Common myeloid progenitor, CD34-positive (primary cell): ENCODE results near the gene CPT1A.

Experiments used
- CTCF ChIA-PET: fragments of 350-600 bp; sonication (Branson Sonifier 250); formaldehyde crosslinking; loops from one replicate; lab custom pipeline; 2021; ENCODE audit warnings: antibody characterized with exemption; lab: Charles Lee
- POLR2A ChIA-PET: fragments of 350-600 bp; sonication (Branson Sonifier 250); formaldehyde crosslinking; loops from one replicate; lab custom pipeline; 2021; ENCODE audit warnings: antibody characterized with exemption; lab: Charles Lee
- DNase-seq, 3 donors: peaks; one replicate each; pipeline versions ENCODE4 v3.0.0 to v3.0.0-alpha.2; 2013
- H3K27ac ChIP-seq, 2 experiments: 1 replicate in 1 of 2; 2 replicates in 1 of 2; pipeline ENCODE4 v1.7.0; 2013; ENCODE audit warnings: inconsistent platforms in 2 of 2, low read length in 2 of 2, mild to moderate bottlenecking in 2 of 2, low read depth in 1 of 2, moderate library complexity in 1 of 2; ENCODE audit not compliant: severe bottlenecking in 2 of 2, insufficient read depth in 1 of 2, poor library complexity in 1 of 2
- H3K27me3 ChIP-seq, 5 experiments: replicated peaks in 2 of 5; 1 replicate in 3 of 5; 2 replicates in 2 of 5; pipeline versions ENCODE4 v1.6.1 to v1.7.0; 2013; ENCODE audit warnings: low read length in 4 of 5, mild to moderate bottlenecking in 2 of 5, moderate library complexity in 2 of 5, inconsistent platforms in 1 of 5; ENCODE audit not compliant: insufficient read depth in 5 of 5, control insufficient read depth in 4 of 5
- H3K36me3 ChIP-seq, 4 experiments: 1 replicate in 2 of 4; 2 replicates in 2 of 4; pipeline versions ENCODE4 v1.6.1 to v1.7.0; 2013; ENCODE audit warnings: low read length in 3 of 4, control low read depth in 1 of 4, mild to moderate bottlenecking in 1 of 4; ENCODE audit not compliant: control insufficient read depth in 4 of 4, insufficient read depth in 4 of 4
- H3K4me1 ChIP-seq, 4 experiments: 1 replicate in 3 of 4; 2 replicates in 1 of 4; pipeline versions ENCODE4 v1.6.1 to v1.7.1; 2013; ENCODE audit warnings: low read length in 3 of 4, mild to moderate bottlenecking in 3 of 4, control low read depth in 1 of 4, inconsistent platforms in 1 of 4, moderate library complexity in 1 of 4; ENCODE audit not compliant: control insufficient read depth in 4 of 4, insufficient read depth in 4 of 4; ENCODE audit errors: control extremely low read depth in 1 of 4
- H3K4me3 ChIP-seq, 7 experiments: 1 replicate in 4 of 7; 2 replicates in 3 of 7; pipeline versions ENCODE4 v1.5.1 to v1.7.0; 2013; ENCODE audit warnings: mild to moderate bottlenecking in 7 of 7, low read length in 6 of 7, moderate library complexity in 6 of 7, inconsistent platforms in 2 of 7, low read depth in 2 of 7, control low read depth in 1 of 7; ENCODE audit not compliant: insufficient read depth in 4 of 7, control insufficient read depth in 1 of 7; ENCODE audit errors: extremely low read depth in 1 of 7
- H3K9me3 ChIP-seq, 5 experiments: 1 replicate in 4 of 5; 2 replicates in 1 of 5; pipeline versions ENCODE4 v1.6.1 to v1.7.1; 2013; ENCODE audit warnings: low read length in 4 of 5, mild to moderate bottlenecking in 2 of 5, inconsistent platforms in 1 of 5, low read depth in 1 of 5, moderate library complexity in 1 of 5; ENCODE audit not compliant: control insufficient read depth in 4 of 5, insufficient read depth in 2 of 5; ENCODE audit errors: control extremely low read depth in 1 of 5
- WGBS: methylation state at CpG from one replicate; pipeline ENCODE4 v1.1.5; 2013; ENCODE audit not compliant: insufficient coverage; 5-methylcytosine and 5-hydroxymethylcytosine counted together

Gene CPT1A

GRCh38 chr11:68835328-68835727, 6.4 kb downstream of the CPT1A start:
- ChIA-PET POLR2A (no interaction called here), CTCF (interaction anchor here (1.4 to 1.6 kb wide), 2 partner anchors 8 to 10 kb away, joined by 8 to 9 read pairs; no protein-coding TSS in a partner anchor)
- no peaks in the 10 kb centered on the region for H3K27me3 ChIP-seq
- H3K36me3 ChIP-seq = peaks cover 0 to 45% (median 12%) of the 10 kb centered on the region in 4 experiments
- H3K27ac ChIP-seq = peak overlapping the region; percentile 9 to 57
- DNase-seq = no peak
- no peak overlapping the region for H3K4me3 ChIP-seq
- H3K9me3 ChIP-seq = no peaks in the 10 kb centered on the region
- WGBS = 94% methylated on average over 2 of the region's 5 CpGs
- H3K4me1 ChIP-seq = peaks cover 17 to 91% (median 78%) of the 10 kb centered on the region in 4 experiments

GRCh38 chr11:68832476-68833181, 9.1 kb downstream of the CPT1A start:
- peaks cover 6 to 94% (median 82%) of the 10 kb centered on the region in 4 experiments for H3K4me1 ChIP-seq
- no peak overlapping the region for H3K4me3 ChIP-seq
- POLR2A ChIA-PET = no interaction called here
- CTCF ChIA-PET = interaction anchor here (0.7 to 8.8 kb wide), 2 partner anchors 12 to 28 kb away, joined by 3 to 90 read pairs; partner anchors contain the start of gene CPT1A
- peaks cover 0 to 48% (median 14%) of the 10 kb centered on the region in 4 experiments for H3K36me3 ChIP-seq
- H3K27ac ChIP-seq = peak overlapping the region; percentile 7 to 17
- no peaks in the 10 kb centered on the region for H3K27me3 ChIP-seq
- no peak for DNase-seq
- no peaks in the 10 kb centered on the region for H3K9me3 ChIP-seq
- 84% methylated on average over 8 of the region's 8 CpGs for WGBS

- no peak overlapping the region for H3K4me3 ChIP-seq
- H3K27ac ChIP-seq = no peak overlapping the region
- no peaks in the 10 kb centered on the region for H3K9me3 ChIP-seq
- ChIA-PET CTCF (interaction anchor here (0.9 to 8.8 kb wide), 2 partner anchors 13 to 38 kb away, joined by 4 to 90 read pairs; partner anchors contain the start of gene CPT1A), POLR2A (interaction anchor here (1.1 to 4.8 kb wide), 2 partner anchors 8 to 12 kb away, joined by 5 to 35 read pairs; partner anchors contain the start of gene CPT1A)
- H3K4me1 ChIP-seq = peaks cover 3 to 94% (median 81%) of the 10 kb centered on the region in 4 experiments
- H3K27me3 ChIP-seq = no peaks in the 10 kb centered on the region
- H3K36me3 ChIP-seq = peaks cover 0 to 44% (median 10%) of the 10 kb centered on the region in 4 experiments
- WGBS = 80% methylated on average over 1 of the region's 5 CpGs
- DNase-seq = no peak
Observed at GRCh38 chr11:68831124-68831523, 10.6 kb downstream of the CPT1A start.

GRCh38 chr11:68829581-68829980, 12.1 kb downstream of the CPT1A start:
- ChIA-PET CTCF (interaction anchor here (5.0 to 8.8 kb wide), 2 partner anchors 8 to 15 kb away, joined by 34 to 90 read pairs; partner anchors contain the start of gene CPT1A), POLR2A (interaction anchor here (1.1 to 4.8 kb wide), 2 partner anchors 10 to 13 kb away, joined by 3 to 35 read pairs; partner anchors contain the start of gene CPT1A)
- peak in 2 of 3 donors; percentile 44 to 54 for DNase-seq
- Histone ChIP-seq H3K4me3 (peak overlapping the region in 5 of 7 experiments; percentile 8 to 71 (median 43)), H3K36me3 (peaks cover 0 to 36% (median 10%) of the 10 kb centered on the region in 4 experiments), H3K9me3 (no peaks in the 10 kb centered on the region), H3K4me1 (peaks cover 3 to 93% (median 84%) of the 10 kb centered on the region in 4 experiments), H3K27ac (peak overlapping the region; percentile 88 to 93), H3K27me3 (no peaks in the 10 kb centered on the region)
- WGBS = 42% methylated on average over 11 of the region's 15 CpGs

GRCh38 chr11:68828957-68829356, 12.8 kb downstream of the CPT1A start:
- Histone ChIP-seq H3K4me1 (peaks cover 8 to 94% (median 88%) of the 10 kb centered on the region in 4 experiments), H3K27ac (peak overlapping the region; percentile 88 to 93), H3K9me3 (no peaks in the 10 kb centered on the region), H3K4me3 (peak overlapping the region in 5 of 7 experiments; percentile 8 to 71 (median 48)), H3K27me3 (no peaks in the 10 kb centered on the region), H3K36me3 (peaks cover 0 to 36% (median 9%) of the 10 kb centered on the region in 4 experiments)
- 6% methylated on average over 8 of the region's 12 CpGs for WGBS
- DNase-seq = no peak
- POLR2A ChIA-PET = interaction anchor here (0.6 to 4.8 kb wide), 4 partner anchors 8 to 118 kb away, joined by 3 to 35 read pairs (median 4); partner anchors contain the start of gene CPT1A
- CTCF ChIA-PET = interaction anchor here (1.4 to 8.8 kb wide), 3 partner anchors 9 to 121 kb away, joined by 3 to 90 read pairs (median 34); partner anchors contain the start of gene CPT1A

- peaks cover 0 to 31% (median 9%) of the 10 kb centered on the region in 4 experiments for H3K36me3 ChIP-seq
- H3K4me3 ChIP-seq = peak overlapping the region in 5 of 7 experiments; percentile 8 to 71 (median 48)
- CTCF ChIA-PET = interaction anchor here (1.4 to 8.8 kb wide), 5 partner anchors 10 to 122 kb away, joined by 3 to 90 read pairs (median 7); partner anchors contain the start of gene CPT1A
- WGBS = 11% methylated on average over 17 of the region's 20 CpGs
- no peaks in the 10 kb centered on the region for H3K27me3 ChIP-seq
- H3K27ac ChIP-seq = peak overlapping the region; percentile 88 to 93
- POLR2A ChIA-PET = interaction anchor here (0.6 to 4.8 kb wide), 4 partner anchors 9 to 118 kb away, joined by 3 to 35 read pairs (median 4); partner anchors contain the start of gene CPT1A
- H3K4me1 ChIP-seq = peaks cover 8 to 89% (median 86%) of the 10 kb centered on the region in 4 experiments
- no peaks in the 10 kb centered on the region for H3K9me3 ChIP-seq
- DNase-seq = peak in 2 of 3 donors; percentile 91 to 93
Observed at GRCh38 chr11:68828155-68828931, 13.4 kb downstream of the CPT1A start.
